Hematopoietic multipotent progenitor cell treated with erythropoietin and hydrocortisone succinate and interleukin-3 and kit ligand, for 8 days (in vitro differentiated cells): Measurements from ENCODE around the gene NKAIN2.
A peak's percentile ranks its signal among the peaks of the same experiment; 100 is the strongest.
"Not testable (repeated sequence)": the region's sequence is repeated elsewhere in the genome, so short reads cannot be mapped to it uniquely, and the experiment has no call there.

Source experiments
- DNase-seq: peaks from one replicate; pipeline ENCODE4 v3.0.0-alpha.2; 2015

NKAIN2 gene

GRCh38 chr6:123972600-123973294, 169.1 kb downstream of the NKAIN2 start:
- DNase-seq = no peak

GRCh38 chr6:123980311-123980710, 176.6 kb downstream of the NKAIN2 start:
- DNase-seq = no peak

GRCh38 chr6:123986938-123987337, 183.3 kb downstream of the NKAIN2 start:
- DNase-seq = no peak

GRCh38 chr6:123989918-123990317, 186.3 kb downstream of the NKAIN2 start:
- DNase-seq = not testable (repeated sequence)

- DNase-seq = no peak
These were observed 186.7 kb downstream of the NKAIN2 start for GRCh38 chr6:123990376-123990775.

- DNase-seq = no peak
These were observed 190.5 kb downstream of the NKAIN2 start for GRCh38 chr6:123994168-123994567.

GRCh38 chr6:123994891-123995635, 191.4 kb downstream of the NKAIN2 start:
- no peak for DNase-seq

GRCh38 chr6:123997223-123997622, 193.6 kb downstream of the NKAIN2 start:
- DNase-seq = peak; percentile 77

- DNase-seq = no peak
These were observed 198.9 kb downstream of the NKAIN2 start for GRCh38 chr6:124002377-124003081.

- DNase-seq = no peak
These were observed 203.6 kb downstream of the NKAIN2 start for GRCh38 chr6:124007266-124007665.

- no peak for DNase-seq
These were observed 204.6 kb downstream of the NKAIN2 start for GRCh38 chr6:124008000-124008987.

GRCh38 chr6:124008988-124009765, 205.5 kb downstream of the NKAIN2 start:
- no peak for DNase-seq

- DNase-seq = no peak
These were observed 206.9 kb downstream of the NKAIN2 start for GRCh38 chr6:124010574-124010973.

GRCh38 chr6:124011180-124011579, 207.5 kb downstream of the NKAIN2 start:
- no peak for DNase-seq

- not testable (repeated sequence) for DNase-seq
These were observed 218.4 kb downstream of the NKAIN2 start for GRCh38 chr6:124022051-124022450.

- no peak for DNase-seq
These were observed 219.0 kb downstream of the NKAIN2 start for GRCh38 chr6:124022641-124023040.

GRCh38 chr6:124026694-124027093, 223.0 kb downstream of the NKAIN2 start:
- DNase-seq = no peak

GRCh38 chr6:124027392-124027791, 223.7 kb downstream of the NKAIN2 start:
- DNase-seq = no peak

GRCh38 chr6:124028117-124028516, 224.5 kb downstream of the NKAIN2 start:
- DNase-seq = no peak

- DNase-seq = no peak
These were observed 225.9 kb downstream of the NKAIN2 start for GRCh38 chr6:124029567-124029966.

GRCh38 chr6:124033501-124033900, 229.8 kb downstream of the NKAIN2 start:
- no peak for DNase-seq

GRCh38 chr6:124036384-124036783, 232.7 kb downstream of the NKAIN2 start:
- DNase-seq = no peak
